H54 (cell line): ENCODE data around the gene SDCCAG8.
A peak's percentile ranks its signal among the peaks of the same experiment; 100 is the strongest.

Experiments
- DNase-seq: peaks from one replicate; pipeline ENCODE4 v3.0.0; 2011; ENCODE audit warnings: low spot score, mixed read lengths; ENCODE audit not compliant: insufficient read length
- FAIRE-seq: peaks from 3 replicates; lab custom pipeline; 2011; peaks lifted over from hg19 to GRCh38; lab: Jason Lieb, UNC
- POLR2A ChIP-seq: IDR thresholded peaks from 2 replicates; pipeline ENCODE4 v1.6.1; 2011; ENCODE audit warnings: low read depth, mild to moderate bottlenecking, low read length

Gene SDCCAG8

DNA sequence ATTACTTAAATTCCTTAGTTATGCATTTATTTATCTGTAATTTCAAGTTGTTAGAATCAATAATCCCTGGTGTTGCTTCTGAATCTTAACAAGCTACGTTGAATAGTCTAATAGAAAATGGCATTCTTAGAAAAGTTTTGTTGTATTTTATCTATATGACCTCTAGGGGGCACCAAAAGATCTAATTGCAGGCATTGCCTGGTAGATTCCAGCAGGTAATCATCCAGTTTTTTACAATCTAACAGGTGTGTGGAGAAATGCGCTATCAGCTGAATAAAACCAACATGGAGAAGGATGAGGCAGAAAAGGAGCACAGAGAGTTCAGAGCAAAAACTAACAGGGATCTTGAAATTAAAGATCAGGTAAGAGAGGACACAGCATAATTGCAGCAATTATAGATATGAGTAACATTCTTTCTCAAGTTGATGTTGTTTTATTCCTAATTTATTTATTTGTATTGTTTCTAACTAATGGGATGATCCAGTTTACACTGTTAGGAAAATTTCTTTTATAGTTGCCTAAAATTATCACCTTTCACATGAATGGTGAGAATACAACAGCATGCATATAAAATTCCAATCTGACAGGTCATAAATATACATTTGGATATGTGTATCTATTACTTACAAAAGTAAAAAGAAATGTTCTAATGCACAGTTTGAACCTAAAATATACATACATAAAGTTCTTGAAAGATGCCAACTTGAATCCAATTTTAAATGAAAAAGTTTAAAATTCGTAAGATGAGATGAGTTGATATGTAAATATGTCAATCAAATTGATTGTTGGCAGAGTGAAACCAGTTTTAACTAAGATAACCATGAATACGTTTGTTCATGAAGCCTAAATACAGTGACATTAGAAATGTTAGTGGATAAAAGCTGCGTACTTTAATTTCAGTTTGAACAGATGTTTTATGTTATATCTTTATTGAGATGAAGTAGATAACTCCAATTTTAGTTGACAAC, 88.4 kb downstream of the SDCCAG8 start:
- TF ChIP-seq POLR2A = no peak
- peak; percentile 83 for FAIRE-seq
- DNase-seq = peak; percentile 10

DNA sequence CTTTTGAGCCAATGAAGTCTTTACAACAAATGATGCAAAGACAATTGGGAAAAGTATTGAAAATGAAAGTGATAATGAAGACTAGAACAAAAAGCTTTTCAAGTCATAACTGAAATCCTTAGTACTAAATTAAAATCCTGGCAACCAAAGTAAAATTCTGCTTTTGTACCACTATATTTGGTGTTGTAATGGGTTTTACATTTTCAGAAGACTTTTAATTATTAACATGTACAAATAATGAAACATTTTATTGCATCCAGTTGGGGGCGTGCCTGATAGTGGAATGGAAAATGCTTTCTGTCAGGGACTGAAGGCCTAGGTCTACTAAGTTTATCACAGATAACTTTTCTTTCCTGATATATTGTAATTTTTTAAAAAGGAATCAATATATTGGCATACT, 89.4 kb downstream of the SDCCAG8 start:
- DNase-seq = no peak
- no peak for TF ChIP-seq POLR2A
- FAIRE-seq = peak; percentile 33

DNA sequence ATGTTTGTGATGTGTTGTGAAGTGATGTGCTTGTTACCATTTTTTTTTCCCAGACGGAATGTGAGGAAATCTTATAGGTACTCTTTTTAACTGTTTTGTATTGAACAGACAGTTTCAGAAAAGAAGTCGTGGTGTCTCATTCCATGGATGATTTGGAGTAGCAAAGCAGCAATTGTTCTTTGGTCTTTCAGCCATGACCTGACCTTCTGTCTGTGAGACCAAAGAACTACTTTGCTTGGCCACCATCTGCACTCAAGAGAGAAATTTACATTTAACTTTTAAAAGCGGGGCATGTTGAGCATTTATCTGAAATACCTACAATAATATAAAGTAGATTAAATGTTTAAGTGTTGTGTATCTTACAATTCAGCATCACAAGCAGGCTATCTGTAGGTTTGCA, 90.2 kb downstream of the SDCCAG8 start:
- no peak for DNase-seq
- no peak for FAIRE-seq
- TF ChIP-seq POLR2A = no peak

DNA sequence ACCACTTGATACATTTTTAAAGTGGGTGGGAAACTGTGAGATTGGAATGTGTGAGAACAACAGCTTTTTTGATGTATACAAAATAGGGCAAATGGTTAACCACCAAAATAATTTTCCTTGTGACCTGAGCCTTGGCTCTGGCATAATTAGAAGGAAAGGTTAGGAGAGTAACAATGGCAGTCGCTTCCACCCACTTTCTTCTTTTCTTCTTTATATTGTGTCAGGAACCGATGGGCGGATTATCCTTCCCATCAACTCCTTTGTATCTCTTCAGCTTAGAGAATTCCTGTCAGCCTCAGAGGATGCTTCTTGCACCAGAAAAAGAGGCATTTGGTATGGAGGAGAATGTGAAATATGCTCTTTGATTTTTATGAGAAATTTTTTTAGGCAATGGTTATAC, 90.6 kb downstream of the SDCCAG8 start:
- TF ChIP-seq POLR2A = no peak
- FAIRE-seq = no peak

DNA sequence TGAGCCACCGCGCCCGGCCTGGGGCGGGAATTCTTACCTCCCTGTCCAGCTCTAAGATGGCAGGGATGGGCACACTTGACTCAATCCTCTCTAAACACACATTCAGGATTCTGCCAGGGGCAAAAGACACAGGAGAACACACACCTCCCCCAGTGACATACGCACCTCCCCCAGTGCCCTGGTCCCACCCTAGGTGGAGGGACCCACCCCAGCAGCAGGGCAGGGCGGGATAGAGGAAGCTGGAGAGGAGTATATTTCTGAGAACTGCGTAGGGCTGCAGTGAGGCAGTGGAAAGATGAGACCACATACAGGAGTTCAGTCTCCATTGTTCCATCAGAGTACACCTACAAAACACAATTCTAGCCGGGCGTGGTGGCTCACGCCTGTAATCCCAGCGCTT, 92.5 kb downstream of the SDCCAG8 start:
- peak; percentile 6 for FAIRE-seq
- no peak for DNase-seq
- TF ChIP-seq POLR2A = no peak

More for the DNA sequence above, 90.6 kb downstream of the SDCCAG8 start:
- no peak for DNase-seq

DNA sequence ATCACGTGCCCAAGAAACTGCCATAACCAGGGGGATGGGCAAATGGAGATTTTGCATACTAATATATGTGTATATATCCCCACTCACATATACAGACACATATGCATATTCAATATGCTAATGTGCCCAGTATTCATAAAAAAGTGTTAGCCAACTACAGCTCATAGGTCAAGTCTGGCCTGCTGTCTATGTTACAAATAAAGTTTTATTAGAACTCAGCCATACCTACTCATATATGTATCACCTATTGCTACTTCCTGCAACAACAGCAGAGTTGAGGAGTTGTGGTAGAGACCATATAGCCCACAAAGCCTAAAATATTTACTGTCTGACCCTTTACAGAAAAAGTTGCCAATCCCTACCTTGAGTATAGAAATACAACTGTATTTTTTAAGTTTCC, 93.3 kb downstream of the SDCCAG8 start:
- DNase-seq = no peak
- peak; percentile 70 for FAIRE-seq
- TF ChIP-seq POLR2A = no peak

DNA sequence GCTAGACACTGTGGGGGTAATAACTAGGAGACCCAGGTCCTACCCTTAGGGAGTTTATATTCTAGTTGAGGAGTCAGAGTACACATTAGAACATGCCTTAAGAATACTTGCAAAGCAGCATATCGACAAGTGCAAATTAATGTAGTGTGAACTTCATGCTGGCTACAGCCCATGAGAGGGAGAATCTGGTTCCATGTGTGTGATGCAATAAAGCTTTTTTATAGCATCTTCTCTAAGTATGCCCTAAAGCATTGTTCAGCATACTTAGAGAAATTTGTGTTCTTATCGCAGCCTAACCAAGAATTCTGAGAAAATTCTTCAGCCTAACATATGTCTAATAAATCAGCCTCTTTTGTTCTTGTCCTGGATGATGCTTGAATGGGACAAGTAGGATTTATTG, 95.5 kb downstream of the SDCCAG8 start:
- DNase-seq (no peak), FAIRE-seq (no peak)
- TF ChIP-seq POLR2A = no peak

DNA sequence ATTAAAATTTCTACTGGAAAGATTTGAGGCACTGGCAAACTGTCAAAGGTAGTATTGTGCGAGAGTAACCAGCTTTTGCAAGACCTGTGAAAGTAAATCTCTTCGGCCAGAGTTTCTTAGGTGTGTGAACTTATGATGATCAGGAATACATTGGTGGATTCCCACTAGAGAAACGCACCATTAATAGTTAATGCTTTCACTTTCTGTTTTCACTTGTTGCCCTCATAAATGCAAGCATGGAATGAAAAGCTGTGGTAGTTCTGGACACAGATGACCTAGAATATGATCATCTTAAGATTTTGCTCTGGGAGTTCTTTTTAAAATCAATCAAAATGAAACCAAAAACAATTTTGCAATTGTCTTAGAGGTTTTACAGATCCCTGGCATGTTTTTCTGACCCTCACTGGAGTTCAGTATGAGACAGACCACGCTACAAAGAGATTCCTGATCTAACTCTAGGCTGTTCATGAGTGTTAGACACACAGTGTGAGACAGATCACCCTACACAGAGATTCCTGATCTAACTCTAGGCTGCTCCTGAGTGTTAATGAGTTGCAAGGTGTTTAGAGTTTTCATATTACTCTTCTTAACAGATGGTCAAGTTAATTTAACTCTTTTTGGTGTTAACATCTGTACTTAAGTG, 98.8 kb downstream of the SDCCAG8 start:
- FAIRE-seq (peak; percentile 81), DNase-seq (no peak)
- TF ChIP-seq POLR2A = no peak

DNA sequence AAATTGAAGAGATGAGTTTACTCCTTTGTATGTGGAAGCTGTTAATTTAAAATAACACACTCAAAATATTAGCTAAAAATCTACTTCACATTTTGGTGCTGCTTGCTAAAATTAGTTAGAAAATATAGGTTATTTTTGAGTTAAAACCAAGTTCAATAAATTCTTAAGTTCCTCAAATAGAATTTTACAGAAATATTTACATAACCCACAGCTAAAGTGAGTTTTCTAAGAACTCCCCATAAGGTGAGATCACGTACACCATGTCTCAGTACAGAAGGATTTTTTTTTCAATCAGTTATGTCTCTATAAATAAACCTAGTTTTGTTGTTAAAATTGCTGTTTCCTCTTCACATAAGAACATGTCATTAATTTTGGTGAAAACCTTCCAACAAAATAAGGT, 108.0 kb downstream of the SDCCAG8 start:
- DNase-seq (no peak), FAIRE-seq (no peak)
- TF ChIP-seq POLR2A = no peak

DNA sequence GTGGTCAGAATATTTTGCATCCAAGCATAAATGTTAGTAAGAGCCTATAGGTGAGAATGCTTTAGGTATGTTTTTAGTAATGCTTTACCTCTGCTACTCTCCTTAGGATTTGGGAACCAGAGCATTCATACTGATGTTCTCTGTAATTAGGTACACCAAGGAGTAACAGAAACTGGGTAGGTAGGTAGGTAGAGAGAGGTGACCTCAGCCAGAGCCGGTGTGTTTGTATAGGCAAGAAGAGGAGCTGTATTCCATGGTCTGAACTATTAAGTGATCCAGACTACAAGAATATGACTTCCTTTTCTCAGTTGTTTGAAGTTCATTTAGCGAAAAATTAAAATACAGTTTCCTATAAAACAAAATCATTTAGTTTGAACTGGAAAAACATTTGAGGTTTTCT, 108.5 kb downstream of the SDCCAG8 start:
- DNase-seq (no peak), FAIRE-seq (peak; percentile 41)
- no peak for TF ChIP-seq POLR2A

DNA sequence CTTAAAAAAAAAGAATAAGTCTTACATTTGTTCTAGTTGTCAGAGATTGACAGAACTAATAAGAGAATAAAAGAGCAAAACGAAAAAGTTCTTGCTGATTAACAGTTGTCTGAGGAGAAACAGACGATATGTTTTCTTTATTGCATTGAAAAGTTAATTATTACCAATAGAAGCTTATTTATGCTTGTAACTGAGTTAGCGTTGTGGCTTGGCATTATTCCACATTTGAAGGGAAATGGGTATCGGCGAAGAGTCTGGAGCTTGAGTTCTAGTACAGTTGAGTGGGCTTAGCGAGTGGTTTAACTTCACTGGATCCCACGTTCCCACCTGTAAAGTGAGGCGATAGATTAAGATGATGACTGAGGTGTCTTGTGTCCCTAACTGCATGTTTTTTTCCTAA, 109.0 kb downstream of the SDCCAG8 start:
- no peak for DNase-seq
- FAIRE-seq = peak; percentile 11
- no peak for TF ChIP-seq POLR2A

DNA sequence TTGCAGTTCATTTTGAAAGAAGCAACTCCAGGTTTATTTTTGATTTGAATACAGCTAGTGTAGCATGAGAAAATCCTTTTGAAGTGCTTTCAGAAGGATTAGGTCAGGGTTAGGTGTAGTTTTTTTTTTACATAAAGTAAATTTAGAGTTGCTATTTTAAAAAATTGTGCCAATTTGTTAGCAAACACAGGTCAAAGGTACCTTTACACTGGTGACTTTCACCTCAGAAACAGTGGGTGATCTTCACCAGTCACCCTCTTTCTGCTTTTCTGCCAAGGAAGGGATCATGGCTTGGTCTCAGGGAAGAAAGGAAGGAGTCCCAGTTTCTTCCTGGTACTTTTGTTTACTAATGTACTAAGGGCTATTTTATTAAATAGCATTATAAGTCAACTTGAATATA, 111.5 kb downstream of the SDCCAG8 start:
- no peak for DNase-seq
- no peak for TF ChIP-seq POLR2A
- no peak for FAIRE-seq

DNA sequence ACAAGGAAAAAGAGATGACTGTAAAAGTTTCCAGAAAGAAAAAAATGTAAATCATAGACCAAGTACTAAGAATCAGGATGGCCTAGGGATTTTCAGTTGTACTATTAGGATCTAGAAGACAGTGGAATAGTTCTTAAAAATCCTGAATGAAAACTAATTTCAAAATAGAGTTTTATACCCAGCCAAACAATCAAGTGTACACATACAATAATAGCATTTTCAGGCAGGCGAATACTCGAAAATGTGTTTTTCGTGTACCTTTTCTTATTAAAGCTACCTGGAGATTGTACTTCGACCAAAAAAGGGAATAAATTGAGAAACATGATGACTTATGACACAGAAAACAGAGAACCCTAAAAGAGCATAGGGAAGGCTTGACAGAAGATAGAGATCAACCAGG, 118.6 kb downstream of the SDCCAG8 start:
- FAIRE-seq (no peak), DNase-seq (no peak)
- no peak for TF ChIP-seq POLR2A

DNA sequence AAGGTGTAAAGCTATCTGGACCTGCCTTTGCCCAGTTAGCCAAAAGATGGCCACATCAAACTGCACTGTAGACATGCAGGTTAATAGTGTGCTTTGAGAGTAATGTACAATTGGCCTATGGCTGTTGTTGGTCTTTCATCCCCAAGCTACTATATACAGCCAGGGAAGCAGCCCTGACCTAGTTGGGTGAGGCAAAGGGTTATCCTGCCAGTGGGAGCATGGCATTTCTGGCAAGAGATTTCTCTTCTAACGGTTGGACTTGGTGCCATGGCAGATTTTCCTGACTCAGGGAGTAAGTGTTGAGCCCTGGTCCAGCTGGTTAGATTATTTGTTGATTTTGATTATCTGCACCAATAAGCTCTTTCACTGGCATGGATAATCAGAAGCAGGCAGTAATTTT, 119.8 kb downstream of the SDCCAG8 start:
- no peak for DNase-seq
- no peak for FAIRE-seq
- no peak for TF ChIP-seq POLR2A
